NCI-H446 treated with DMSO at 0.1 percent for 48 hours (cell line): ENCODE measurements around the gene HAUS6.
"Not testable (repeated sequence)": the region's sequence is repeated elsewhere in the genome, so short reads cannot be mapped to it uniquely, and the experiment has no call there.

ENCODE experiments used
- DNase-seq: peaks from one replicate; lab custom pipeline; 2025; lab: John Stamatoyannopoulos, UW

HAUS6 gene

GRCh38 chr9:19117039-19117716 is 14.5 kb upstream of the HAUS6 start:
- DNase-seq, result no peak

GRCh38 chr9:19116107-19116790 is 13.5 kb upstream of the HAUS6 start:
- no peak for DNase-seq

GRCh38 chr9:19114680-19115270 is 12.1 kb upstream of the HAUS6 start:
- no peak for DNase-seq

GRCh38 chr9:19113964-19114679 is 11.4 kb upstream of the HAUS6 start:
- DNase-seq, result no peak

GRCh38 chr9:19113064-19113611 is 10.4 kb upstream of the HAUS6 start:
- DNase-seq, result not testable (repeated sequence)

GRCh38 chr9:19108038-19108437 is 5.3 kb upstream of the HAUS6 start:
- DNase-seq, result no peak

GRCh38 chr9:19104515-19105282 is 2.0 kb upstream of the HAUS6 start:
- no peak for DNase-seq

- DNase-seq, result peak; percentile 22
Observed at GRCh38 chr9:19102181-19102630, 498 bp downstream of the HAUS6 start.

GRCh38 chr9:19101203-19101602 is 1.5 kb downstream of the HAUS6 start:
- no peak for DNase-seq

- not testable (repeated sequence) for DNase-seq
Observed at GRCh38 chr9:19097431-19097830, 5.3 kb downstream of the HAUS6 start.

GRCh38 chr9:19087106-19088000 is 15.4 kb downstream of the HAUS6 start:
- no peak for DNase-seq

- no peak for DNase-seq
Observed at GRCh38 chr9:19085295-19085694, 17.4 kb downstream of the HAUS6 start.

GRCh38 chr9:19074836-19075235 is 27.9 kb downstream of the HAUS6 start:
- no peak for DNase-seq

GRCh38 chr9:19074229-19074628 is 28.5 kb downstream of the HAUS6 start:
- no peak for DNase-seq

- DNase-seq, result no peak
Observed at GRCh38 chr9:19057033-19057432, 45.7 kb downstream of the HAUS6 start.

- no peak for DNase-seq
Observed at GRCh38 chr9:19050637-19051591, 51.8 kb downstream of the HAUS6 start.

GRCh38 chr9:19049917-19050636 is 52.6 kb downstream of the HAUS6 start:
- no peak for DNase-seq
